ENCODE results near the gene NPPA. TPM values are rescaled to one million over a fixed set of nuclear protein-coding genes. Genes with fewer than 3 reads are reported as not detected.

The NPPA gene
- total RNA-seq, 1 donor from 2014 or later, result not detected

DNA sequence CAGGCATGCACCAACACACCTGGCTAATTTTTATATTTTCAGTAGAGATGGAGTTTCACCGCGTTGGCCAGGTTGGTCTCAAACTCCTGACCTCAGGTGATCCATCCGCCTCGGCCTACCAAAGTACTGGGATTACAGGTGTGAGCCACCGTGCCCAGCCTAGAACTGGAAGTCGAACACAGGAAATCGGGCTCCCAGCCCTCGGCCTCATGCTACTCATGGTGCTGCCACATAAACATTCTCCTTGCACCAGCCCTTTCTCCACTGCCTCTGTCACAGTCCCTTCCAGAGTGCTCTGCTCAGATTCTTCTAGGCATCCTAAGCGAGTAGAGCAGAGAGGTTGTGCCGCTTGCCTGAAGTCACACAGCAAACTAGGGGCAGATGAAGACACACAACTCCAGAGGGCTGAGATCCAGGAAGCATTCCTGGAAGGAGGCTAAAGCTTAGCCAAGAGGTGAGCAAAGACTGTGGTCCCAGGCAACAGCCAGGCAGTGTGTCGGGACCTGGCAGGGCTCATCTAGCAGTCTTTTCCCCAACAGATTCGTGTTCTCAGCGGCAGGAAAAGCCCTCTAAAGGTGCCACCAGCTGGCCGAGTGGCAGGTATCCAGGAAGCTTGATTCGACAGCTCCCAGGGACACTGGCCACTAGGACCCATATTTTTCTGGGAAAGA, 40.8 kb upstream of the NPPA start:
- H3K27me3 Mint-ChIP-seq (ENCODE audit: low read depth), result peaks cover 19% of the 10 kb centered on the region
- no peak for DNase-seq (ENCODE audit: low spot score)
- H3K4me1 Mint-ChIP-seq (ENCODE audit: low read depth), result no peaks in the 10 kb centered on the region
- H3K27ac Mint-ChIP-seq (ENCODE audit: unreplicated experiment), result no peak overlapping the region
- H3K36me3 Mint-ChIP-seq (ENCODE audit: low read depth), result no peaks in the 10 kb centered on the region
- H3K4me3 Mint-ChIP-seq (ENCODE audit: unreplicated experiment), result no peak overlapping the region
- TF ChIP-seq, protein P1, sequence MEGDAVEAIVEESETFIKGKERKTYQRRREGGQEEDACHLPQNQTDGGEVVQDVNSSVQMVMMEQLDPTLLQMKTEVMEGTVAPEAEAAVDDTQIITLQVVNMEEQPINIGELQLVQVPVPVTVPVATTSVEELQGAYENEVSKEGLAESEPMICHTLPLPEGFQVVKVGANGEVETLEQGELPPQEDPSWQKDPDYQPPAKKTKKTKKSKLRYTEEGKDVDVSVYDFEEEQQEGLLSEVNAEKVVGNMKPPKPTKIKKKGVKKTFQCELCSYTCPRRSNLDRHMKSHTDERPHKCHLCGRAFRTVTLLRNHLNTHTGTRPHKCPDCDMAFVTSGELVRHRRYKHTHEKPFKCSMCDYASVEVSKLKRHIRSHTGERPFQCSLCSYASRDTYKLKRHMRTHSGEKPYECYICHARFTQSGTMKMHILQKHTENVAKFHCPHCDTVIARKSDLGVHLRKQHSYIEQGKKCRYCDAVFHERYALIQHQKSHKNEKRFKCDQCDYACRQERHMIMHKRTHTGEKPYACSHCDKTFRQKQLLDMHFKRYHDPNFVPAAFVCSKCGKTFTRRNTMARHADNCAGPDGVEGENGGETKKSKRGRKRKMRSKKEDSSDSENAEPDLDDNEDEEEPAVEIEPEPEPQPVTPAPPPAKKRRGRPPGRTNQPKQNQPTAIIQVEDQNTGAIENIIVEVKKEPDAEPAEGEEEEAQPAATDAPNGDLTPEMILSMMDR (IDR thresholded peaks at IDR 0.05), result no peak
- no peaks in the 10 kb centered on the region for H3K9me3 Mint-ChIP-seq (ENCODE audit: low read depth)

DNA sequence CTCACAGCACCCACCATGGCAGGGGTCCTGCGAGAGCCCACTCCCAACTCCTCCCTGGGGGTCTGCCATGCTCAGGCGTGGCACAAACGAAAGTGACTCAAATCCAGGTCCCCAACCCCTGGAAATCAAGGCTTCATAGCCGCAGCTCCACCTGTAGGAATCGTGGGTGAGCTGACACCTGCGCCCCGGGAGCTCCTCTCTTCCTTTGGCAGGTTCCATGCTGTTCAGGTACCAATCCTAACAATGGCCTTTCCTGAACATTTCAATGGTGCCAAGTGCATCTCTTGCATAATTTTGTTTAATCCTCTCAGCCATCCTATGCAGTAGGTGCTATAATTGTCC, 40.1 kb upstream of the NPPA start:
- no peaks in the 10 kb centered on the region for H3K9me3 Mint-ChIP-seq (ENCODE audit: low read depth)

DNA sequence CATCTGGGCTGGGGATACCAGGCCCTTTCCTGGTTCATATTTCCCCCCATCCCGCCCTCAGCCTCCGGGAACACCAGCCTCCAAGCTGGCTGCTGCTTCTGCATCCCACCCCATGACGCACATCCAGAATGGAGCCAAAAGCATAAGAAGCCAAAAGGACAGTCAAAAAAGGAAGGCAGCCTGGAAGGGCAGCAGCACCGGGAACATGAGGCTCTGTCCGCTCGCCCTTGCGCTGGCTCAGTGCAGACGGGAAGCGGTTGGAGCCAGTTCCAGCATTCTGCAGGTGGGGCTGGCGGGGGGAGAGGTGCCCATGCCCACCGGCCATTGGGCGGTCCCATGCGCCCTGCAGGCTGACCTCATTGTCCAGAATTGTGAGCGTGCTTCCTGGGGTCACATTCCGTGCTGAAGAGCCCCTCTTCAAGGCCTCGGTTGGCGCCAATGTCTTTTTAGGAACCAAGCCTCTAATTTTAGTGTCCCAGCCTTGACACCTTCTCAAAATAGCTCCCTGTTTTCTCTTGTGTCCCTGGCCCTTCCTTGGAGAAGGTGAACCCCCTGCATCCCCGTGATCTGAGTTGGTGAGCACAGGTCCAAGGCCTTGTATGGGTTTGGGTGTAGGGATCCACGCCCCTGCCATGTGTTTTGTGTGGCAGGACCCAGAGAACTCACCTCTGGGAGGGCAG, 39.5 kb upstream of the NPPA start:
- TF ChIP-seq, protein P1 (IDR thresholded peaks at IDR 0.05), result no peak
- Mint-ChIP-seq H3K27ac (ENCODE audit: unreplicated experiment) (no peak overlapping the region), H3K4me3 (ENCODE audit: unreplicated experiment) (no peak overlapping the region), H3K36me3 (ENCODE audit: low read depth) (no peaks in the 10 kb centered on the region), H3K4me1 (ENCODE audit: low read depth) (peaks cover 7% of the 10 kb centered on the region), H3K9me3 (ENCODE audit: low read depth) (no peaks in the 10 kb centered on the region), H3K27me3 (ENCODE audit: low read depth) (peaks cover 14% of the 10 kb centered on the region)
- DNase-seq (ENCODE audit: low spot score), result no peak

More for the DNA sequence above, 40.1 kb upstream of the NPPA start:
- Mint-ChIP-seq H3K36me3 (ENCODE audit: low read depth) (no peaks in the 10 kb centered on the region), H3K27ac (ENCODE audit: unreplicated experiment) (no peak overlapping the region), H3K4me3 (ENCODE audit: unreplicated experiment) (no peak overlapping the region), H3K4me1 (ENCODE audit: low read depth) (peaks cover 7% of the 10 kb centered on the region), H3K27me3 (ENCODE audit: low read depth) (peaks cover 19% of the 10 kb centered on the region)
- no peak for DNase-seq (ENCODE audit: low spot score)
- TF ChIP-seq, protein P1 (IDR thresholded peaks at IDR 0.05), result no peak

DNA sequence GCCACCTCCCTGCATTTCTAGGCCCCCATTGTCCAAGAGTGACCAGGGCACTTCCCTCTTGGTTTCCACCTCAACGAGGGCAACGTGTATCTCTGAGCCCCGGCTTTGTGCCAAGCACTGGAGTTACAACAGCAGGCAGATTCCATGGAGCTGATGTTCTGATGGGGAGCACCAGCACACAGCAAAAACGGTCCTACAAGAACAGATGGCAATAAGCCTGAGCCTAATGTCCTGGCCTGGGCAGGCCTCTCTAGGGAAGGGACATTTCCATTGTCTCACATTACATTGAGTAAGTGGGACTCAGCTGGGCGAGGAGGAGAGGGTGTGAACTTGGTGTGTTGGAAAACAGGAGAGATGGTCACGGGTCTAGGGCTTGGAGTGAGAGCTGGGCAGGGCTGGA, 38.3 kb upstream of the NPPA start:
- Mint-ChIP-seq H3K4me3 (ENCODE audit: unreplicated experiment) (no peak overlapping the region), H3K4me1 (ENCODE audit: low read depth) (peaks cover 7% of the 10 kb centered on the region), H3K9me3 (ENCODE audit: low read depth) (no peaks in the 10 kb centered on the region), H3K36me3 (ENCODE audit: low read depth) (no peaks in the 10 kb centered on the region), H3K27me3 (ENCODE audit: low read depth) (peaks cover 8% of the 10 kb centered on the region), H3K27ac (ENCODE audit: unreplicated experiment) (no peak overlapping the region)
- TF ChIP-seq, protein P1 (IDR thresholded peaks at IDR 0.05), result no peak
- DNase-seq (ENCODE audit: low spot score), result no peak

DNA sequence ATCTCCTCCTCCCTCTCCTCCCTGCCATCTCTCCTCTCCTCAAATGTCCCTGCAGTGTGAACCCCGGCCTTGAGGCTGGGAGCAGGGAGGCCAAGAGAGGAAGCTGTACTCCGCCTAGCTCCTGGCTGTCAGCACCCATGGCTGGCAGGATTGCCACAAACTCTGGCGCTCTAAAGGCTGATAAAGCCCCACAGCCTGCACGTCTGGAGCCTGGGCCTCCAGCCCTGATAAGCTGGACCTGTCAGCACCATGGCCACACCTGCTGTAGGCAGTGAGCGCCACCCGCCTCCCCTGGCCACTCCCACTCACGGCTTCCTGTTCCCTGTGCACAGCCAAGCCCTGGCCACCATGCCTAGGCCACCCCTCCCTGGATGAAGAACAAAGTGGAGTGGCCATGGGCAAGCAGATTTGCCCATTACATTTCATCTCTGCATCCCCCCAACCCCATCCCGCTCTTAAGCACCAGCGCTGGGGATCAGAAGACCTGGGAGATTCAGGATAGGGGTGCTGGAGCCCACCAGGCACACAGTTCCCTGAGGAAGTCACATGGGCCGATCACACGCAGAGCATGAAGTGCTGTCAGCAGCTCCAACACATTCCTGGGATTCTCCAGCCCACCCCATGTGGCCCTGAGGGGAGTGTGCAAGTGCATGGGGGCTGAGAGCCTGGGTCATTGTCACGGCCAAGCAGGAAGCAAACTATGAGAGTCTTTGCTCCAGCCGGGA, 35.4 kb upstream of the NPPA start:
- Mint-ChIP-seq H3K4me3 (ENCODE audit: unreplicated experiment) (no peak overlapping the region), H3K36me3 (ENCODE audit: low read depth) (no peaks in the 10 kb centered on the region), H3K4me1 (ENCODE audit: low read depth) (peaks cover 7% of the 10 kb centered on the region), H3K27me3 (ENCODE audit: low read depth) (peaks cover 9% of the 10 kb centered on the region), H3K9me3 (ENCODE audit: low read depth) (no peaks in the 10 kb centered on the region), H3K27ac (ENCODE audit: unreplicated experiment) (no peak overlapping the region)
- no peak for DNase-seq (ENCODE audit: low spot score)
- TF ChIP-seq, protein P1 (IDR thresholded peaks at IDR 0.05), result no peak
